ENCODE results near the gene ZNF764. TPM values are rescaled to one million over a fixed set of nuclear protein-coding genes. Genes with fewer than 3 reads are reported as not detected.

The ZNF764 gene
- total RNA-seq, 1 donor: 7.6 TPM

GRCh38 chr16:30574678-30575077 is 16.5 kb upstream of the ZNF764 start:
- TF ChIP-seq, protein P1, sequence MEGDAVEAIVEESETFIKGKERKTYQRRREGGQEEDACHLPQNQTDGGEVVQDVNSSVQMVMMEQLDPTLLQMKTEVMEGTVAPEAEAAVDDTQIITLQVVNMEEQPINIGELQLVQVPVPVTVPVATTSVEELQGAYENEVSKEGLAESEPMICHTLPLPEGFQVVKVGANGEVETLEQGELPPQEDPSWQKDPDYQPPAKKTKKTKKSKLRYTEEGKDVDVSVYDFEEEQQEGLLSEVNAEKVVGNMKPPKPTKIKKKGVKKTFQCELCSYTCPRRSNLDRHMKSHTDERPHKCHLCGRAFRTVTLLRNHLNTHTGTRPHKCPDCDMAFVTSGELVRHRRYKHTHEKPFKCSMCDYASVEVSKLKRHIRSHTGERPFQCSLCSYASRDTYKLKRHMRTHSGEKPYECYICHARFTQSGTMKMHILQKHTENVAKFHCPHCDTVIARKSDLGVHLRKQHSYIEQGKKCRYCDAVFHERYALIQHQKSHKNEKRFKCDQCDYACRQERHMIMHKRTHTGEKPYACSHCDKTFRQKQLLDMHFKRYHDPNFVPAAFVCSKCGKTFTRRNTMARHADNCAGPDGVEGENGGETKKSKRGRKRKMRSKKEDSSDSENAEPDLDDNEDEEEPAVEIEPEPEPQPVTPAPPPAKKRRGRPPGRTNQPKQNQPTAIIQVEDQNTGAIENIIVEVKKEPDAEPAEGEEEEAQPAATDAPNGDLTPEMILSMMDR (IDR thresholded peaks at IDR 0.05; ENCODE audit: extremely low read depth, low read depth, low read length): no peak
- no peak overlapping the region for H3K4me2 ChIP-seq (ENCODE audit: insufficient read depth, low read length)

GRCh38 chr16:30571445-30572322 is 13.5 kb upstream of the ZNF764 start, which contains the start of gene ZNF688:
TSS of gene ZNF688 (minus strand) at chr16:30571714. CDS start at chr16:30571629, 85 bp downstream.
- H2AFZ ChIP-seq (ENCODE audit: low read length): peak within 1 kb of the TSS; percentile 93
- no peaks in the 10 kb centered on the region for H4K20me1 ChIP-seq (ENCODE audit: insufficient read depth, low read length)
- H3K27me3 ChIP-seq (ENCODE audit: insufficient read depth, low read length): no peaks in the 10 kb centered on the region
- TF ChIP-seq, protein P1 (IDR thresholded peaks at IDR 0.05; ENCODE audit: extremely low read depth, low read depth, low read length): no peak
- no peaks in the 10 kb centered on the region for H3K79me2 ChIP-seq (ENCODE audit: insufficient read depth, low read length)
- H3K27ac ChIP-seq (ENCODE audit: low read depth, low read length): peak within 1 kb of the TSS; percentile 81
- H3K4me1 ChIP-seq (ENCODE audit: insufficient read depth, low read length): peaks cover 19% of the 10 kb centered on the region
- H3K4me3 ChIP-seq (ENCODE audit: insufficient read depth, low read length): peak within 1 kb of the TSS; percentile 81
- H3K4me2 ChIP-seq (ENCODE audit: insufficient read depth, low read length): peak within 1 kb of the TSS; percentile 83
- H3K36me3 ChIP-seq (ENCODE audit: insufficient read depth, low read length): no peaks in the 10 kb centered on the region
- no peaks in the 10 kb centered on the region for H3K9me3 ChIP-seq (ENCODE audit: low read depth, low read length)
- peak; percentile 100 for DNase-seq (ENCODE audit: insufficient read length, low spot score, missing footprints)

More at GRCh38 chr16:30574678-30575077, 16.5 kb upstream of the ZNF764 start:
- Histone ChIP-seq H2AFZ (ENCODE audit: low read length) (no peak overlapping the region), H4K20me1 (ENCODE audit: insufficient read depth, low read length) (no peaks in the 10 kb centered on the region), H3K4me3 (ENCODE audit: insufficient read depth, low read length) (no peak overlapping the region), H3K4me1 (ENCODE audit: insufficient read depth, low read length) (peaks cover 11% of the 10 kb centered on the region), H3K36me3 (ENCODE audit: insufficient read depth, low read length) (peaks cover 11% of the 10 kb centered on the region), H3K9me3 (ENCODE audit: low read depth, low read length) (no peaks in the 10 kb centered on the region), H3K79me2 (ENCODE audit: insufficient read depth, low read length) (no peaks in the 10 kb centered on the region), H3K27me3 (ENCODE audit: insufficient read depth, low read length) (no peaks in the 10 kb centered on the region), H3K27ac (ENCODE audit: low read depth, low read length) (no peak overlapping the region)
- DNase-seq (ENCODE audit: insufficient read length, low spot score, missing footprints): no peak

GRCh38 chr16:30570636-30571444 is 12.7 kb upstream of the ZNF764 start:
- DNase-seq (ENCODE audit: insufficient read length, low spot score, missing footprints): peak; percentile 89
- H3K79me2 ChIP-seq (ENCODE audit: insufficient read depth, low read length): no peaks in the 10 kb centered on the region

More at GRCh38 chr16:30570636-30571444, 12.7 kb upstream of the ZNF764 start:
- Histone ChIP-seq H3K4me3 (ENCODE audit: insufficient read depth, low read length) (peak overlapping the region; percentile 81), H3K9me3 (ENCODE audit: low read depth, low read length) (no peaks in the 10 kb centered on the region), H4K20me1 (ENCODE audit: insufficient read depth, low read length) (no peaks in the 10 kb centered on the region), H3K27me3 (ENCODE audit: insufficient read depth, low read length) (no peaks in the 10 kb centered on the region), H3K27ac (ENCODE audit: low read depth, low read length) (peak overlapping the region; percentile 81), H3K4me1 (ENCODE audit: insufficient read depth, low read length) (peaks cover 19% of the 10 kb centered on the region), H3K36me3 (ENCODE audit: insufficient read depth, low read length) (no peaks in the 10 kb centered on the region), H2AFZ (ENCODE audit: low read length) (peak overlapping the region; percentile 93), H3K4me2 (ENCODE audit: insufficient read depth, low read length) (peak overlapping the region; percentile 83)
- TF ChIP-seq, protein P1 (IDR thresholded peaks at IDR 0.05; ENCODE audit: extremely low read depth, low read depth, low read length): no peak
